ENCODE measurements around the gene NME4. TPM values are rescaled to one million over a fixed set of nuclear protein-coding genes. Genes with fewer than 3 reads are reported as not detected.

The NME4 gene
- total RNA-seq, 1 experiment from 2014 or later, result 88.2 TPM

DNA sequence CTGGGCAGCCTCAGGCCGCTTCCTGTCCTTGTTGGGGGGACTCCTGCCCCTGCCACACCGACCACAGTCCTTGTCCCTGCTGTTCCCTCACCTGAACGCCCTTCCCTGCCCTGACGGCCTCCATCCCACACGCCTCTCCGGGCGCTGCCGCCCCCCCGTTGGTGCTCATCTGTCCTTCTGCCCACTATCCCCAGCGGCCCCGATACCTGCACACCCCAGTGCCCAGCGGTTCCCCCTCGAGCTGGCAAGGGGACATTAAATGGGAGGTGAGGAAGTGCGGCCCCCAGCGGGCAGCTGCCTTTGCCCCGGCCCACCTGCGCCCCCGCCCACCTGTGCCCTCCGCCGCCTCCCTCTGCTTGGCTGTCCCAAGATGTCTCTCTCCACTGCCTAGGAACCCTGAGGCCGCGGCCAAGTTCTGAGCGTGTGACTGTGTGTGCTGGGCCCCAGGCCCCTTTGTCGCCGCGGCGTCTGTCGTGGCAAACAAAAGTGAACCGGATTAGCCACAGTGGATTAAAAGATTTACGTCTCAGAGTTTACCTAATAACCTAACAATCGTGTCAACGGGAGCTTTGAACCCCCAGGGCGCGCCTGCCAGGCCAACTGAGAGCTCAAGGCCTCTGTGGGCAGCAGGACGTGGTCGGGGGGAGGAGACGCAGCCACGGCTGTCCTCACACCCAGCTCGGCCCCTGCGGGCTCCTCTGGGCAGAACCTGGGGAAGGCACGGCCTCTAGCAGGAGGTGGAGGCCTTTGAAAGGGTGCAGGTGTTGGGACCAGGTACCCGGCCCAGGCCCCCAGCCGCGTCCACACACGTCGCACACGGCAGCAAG lies 36.9 kb upstream of the NME4 start:
- no TSS peak for BruUV-seq (replicated peaks)
- H3K4me3 Mint-ChIP-seq (ENCODE audit: low read depth, unreplicated experiment), result no peak overlapping the region
- peaks cover 14% of the 10 kb centered on the region for H3K36me3 Mint-ChIP-seq (ENCODE audit: insufficient read depth, unreplicated experiment)
- no peaks in the 10 kb centered on the region for H3K4me1 Mint-ChIP-seq (ENCODE audit: low read depth, unreplicated experiment)
- CTCF ChIA-PET, result interaction anchor here (0.7 kb wide), 1 partner anchor 253 kb away, joined by 11 read pairs; no protein-coding TSS in a partner anchor
- no peak for DNase-seq
- peaks cover 20% of the 10 kb centered on the region for H3K27me3 Mint-ChIP-seq (ENCODE audit: unreplicated experiment)
- intact Hi-C loops (cut with micrococcal nuclease; ENCODE audit: unreplicated experiment), result no loop called here
- H3K9me3 Mint-ChIP-seq (ENCODE audit: low read depth, unreplicated experiment), result no peaks in the 10 kb centered on the region
- TF ChIP-seq, protein P1, sequence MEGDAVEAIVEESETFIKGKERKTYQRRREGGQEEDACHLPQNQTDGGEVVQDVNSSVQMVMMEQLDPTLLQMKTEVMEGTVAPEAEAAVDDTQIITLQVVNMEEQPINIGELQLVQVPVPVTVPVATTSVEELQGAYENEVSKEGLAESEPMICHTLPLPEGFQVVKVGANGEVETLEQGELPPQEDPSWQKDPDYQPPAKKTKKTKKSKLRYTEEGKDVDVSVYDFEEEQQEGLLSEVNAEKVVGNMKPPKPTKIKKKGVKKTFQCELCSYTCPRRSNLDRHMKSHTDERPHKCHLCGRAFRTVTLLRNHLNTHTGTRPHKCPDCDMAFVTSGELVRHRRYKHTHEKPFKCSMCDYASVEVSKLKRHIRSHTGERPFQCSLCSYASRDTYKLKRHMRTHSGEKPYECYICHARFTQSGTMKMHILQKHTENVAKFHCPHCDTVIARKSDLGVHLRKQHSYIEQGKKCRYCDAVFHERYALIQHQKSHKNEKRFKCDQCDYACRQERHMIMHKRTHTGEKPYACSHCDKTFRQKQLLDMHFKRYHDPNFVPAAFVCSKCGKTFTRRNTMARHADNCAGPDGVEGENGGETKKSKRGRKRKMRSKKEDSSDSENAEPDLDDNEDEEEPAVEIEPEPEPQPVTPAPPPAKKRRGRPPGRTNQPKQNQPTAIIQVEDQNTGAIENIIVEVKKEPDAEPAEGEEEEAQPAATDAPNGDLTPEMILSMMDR (IDR thresholded peaks at IDR 0.05; ENCODE audit: unreplicated experiment), result no peak
- H3K27ac Mint-ChIP-seq (ENCODE audit: unreplicated experiment), result no peak overlapping the region

DNA sequence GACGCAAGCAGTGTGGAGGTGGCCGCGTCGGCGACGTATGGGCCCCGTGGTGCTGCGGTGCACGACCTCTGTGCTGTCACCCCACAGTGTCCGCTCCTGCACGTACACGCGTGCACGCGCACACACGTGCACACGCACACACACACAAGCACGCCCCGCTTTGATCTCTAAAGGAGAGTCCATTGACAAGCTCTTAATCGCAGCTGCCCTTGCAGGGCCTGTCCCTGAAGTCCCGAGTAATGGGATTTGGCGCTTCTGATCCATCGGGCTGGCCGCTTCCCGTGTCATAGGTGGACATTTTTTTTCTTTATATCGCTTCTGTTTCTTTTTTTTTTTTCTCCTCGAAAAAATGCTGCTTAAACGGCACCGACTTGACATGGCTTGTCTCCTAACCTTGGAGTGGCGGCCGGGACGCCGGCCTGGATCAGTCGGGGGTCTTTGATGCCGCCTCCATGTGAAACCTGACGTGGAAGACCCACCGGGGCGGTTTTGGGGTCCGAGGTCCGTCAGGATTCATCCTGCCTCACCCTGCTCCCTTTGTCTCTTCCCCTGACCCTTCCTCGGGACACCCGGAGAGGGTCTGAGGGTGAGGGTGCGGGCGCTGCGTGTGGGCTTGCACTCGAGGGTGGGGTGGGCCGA lies 36.2 kb upstream of the NME4 start:
- Mint-ChIP-seq H3K36me3 (ENCODE audit: insufficient read depth, unreplicated experiment) (peaks cover 14% of the 10 kb centered on the region), H3K27ac (ENCODE audit: unreplicated experiment) (no peak overlapping the region), H3K27me3 (ENCODE audit: unreplicated experiment) (peaks cover 20% of the 10 kb centered on the region), H3K4me1 (ENCODE audit: low read depth, unreplicated experiment) (no peaks in the 10 kb centered on the region), H3K9me3 (ENCODE audit: low read depth, unreplicated experiment) (no peaks in the 10 kb centered on the region), H3K4me3 (ENCODE audit: low read depth, unreplicated experiment) (no peak overlapping the region)
- BruUV-seq (replicated peaks), result no TSS peak
- no peak for DNase-seq
- CTCF ChIA-PET, result interaction anchor here (0.7 to 2.0 kb wide), 2 partner anchors 185 to 254 kb away, joined by 6 to 11 read pairs; no protein-coding TSS in a partner anchor
- intact Hi-C loops (cut with micrococcal nuclease; ENCODE audit: unreplicated experiment), result no loop called here
- TF ChIP-seq, protein P1 (IDR thresholded peaks at IDR 0.05; ENCODE audit: unreplicated experiment), result no peak

DNA sequence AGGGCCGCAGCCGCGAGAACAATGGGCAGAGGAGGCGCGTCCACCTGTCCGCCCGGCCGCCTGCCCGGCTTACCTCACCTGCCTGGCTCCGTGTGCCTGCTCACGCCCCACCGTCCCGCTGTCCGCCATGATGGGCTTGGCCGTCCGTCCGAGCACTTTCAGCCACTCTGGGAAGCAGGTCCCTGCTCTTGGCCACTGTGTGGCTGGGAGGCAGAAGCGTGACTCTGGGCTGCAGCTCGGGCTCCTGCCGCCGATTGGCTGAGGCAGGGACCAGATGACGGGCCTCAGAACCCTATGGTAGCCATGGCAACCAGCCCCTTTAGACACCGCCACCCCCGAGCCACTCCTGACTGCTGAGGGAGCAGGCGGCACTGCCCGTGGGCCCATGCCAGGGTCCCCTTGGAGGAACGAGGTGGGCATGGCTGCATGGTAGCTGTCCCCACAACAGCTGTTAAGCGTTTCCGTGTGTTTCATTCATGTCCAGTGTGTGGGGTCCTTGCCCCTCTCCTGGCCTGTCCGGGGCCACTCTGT lies 35.6 kb upstream of the NME4 start:
- H3K9me3 Mint-ChIP-seq (ENCODE audit: low read depth, unreplicated experiment), result no peaks in the 10 kb centered on the region

More for the DNA sequence above, 35.6 kb upstream of the NME4 start:
- intact Hi-C loops (cut with micrococcal nuclease; ENCODE audit: unreplicated experiment), result no loop called here
- H3K4me1 Mint-ChIP-seq (ENCODE audit: low read depth, unreplicated experiment), result no peaks in the 10 kb centered on the region
- no peak overlapping the region for H3K4me3 Mint-ChIP-seq (ENCODE audit: low read depth, unreplicated experiment)
- TF ChIP-seq, protein P1 (IDR thresholded peaks at IDR 0.05; ENCODE audit: unreplicated experiment), result no peak
- DNase-seq, result no peak
- H3K27me3 Mint-ChIP-seq (ENCODE audit: unreplicated experiment), result peaks cover 20% of the 10 kb centered on the region
- no TSS peak for BruUV-seq (replicated peaks)
- no peak overlapping the region for H3K27ac Mint-ChIP-seq (ENCODE audit: unreplicated experiment)
- CTCF ChIA-PET, result interaction anchor here (0.6 to 2.0 kb wide), 11 partner anchors 9 to 308 kb away, joined by 3 to 32 read pairs (median 6); partner anchors contain the start of genes AXIN1, FAM234A, POLR3K and SNRNP25
- peaks cover 14% of the 10 kb centered on the region for H3K36me3 Mint-ChIP-seq (ENCODE audit: insufficient read depth, unreplicated experiment)
